ENCODE measurements around the gene NOX4.
"Not testable (repeated sequence)": the region's sequence is repeated elsewhere in the genome, so short reads cannot be mapped to it uniquely, and the experiment has no call there.

- TF ChIP-seq ZNF274 (IDR thresholded peaks at IDR 0.05; ENCODE audit: low read depth, low read length); YY1 (IDR thresholded peaks at IDR 0.05; ENCODE audit: insufficient read depth, insufficient read length); SUZ12 (IDR thresholded peaks at IDR 0.05; ENCODE audit: extremely low read depth, insufficient read depth, insufficient read length): not testable (repeated sequence)
These were observed 180.6 kb downstream of the NOX4 start for GRCh38 chr11:89310607-89311006.

Measured in NT2/D1 (cell line).